Suprapubic skin (tissue), 4 donors: ENCODE data around the gene ERP27. TPM values are rescaled to one million over a fixed set of nuclear protein-coding genes. Genes with fewer than 3 reads are reported as not detected.

Source experiments
- DNase-seq, 2 donors: peaks; one replicate each; pipeline ENCODE4 v3.0.0-alpha.2; 2019; ENCODE audit warnings: low spot score in 2 of 2
- H3K27ac ChIP-seq: fragments of 200-600 bp; sonication (generic); one replicate; pipeline ENCODE4 v1.5.1; 2019
- H3K27me3 ChIP-seq: fragments of 200-600 bp; sonication (generic); one replicate; pipeline ENCODE4 v1.5.1; 2019
- H3K36me3 ChIP-seq: fragments of 200-600 bp; sonication (generic); one replicate; pipeline ENCODE4 v1.5.1; 2019
- H3K4me1 ChIP-seq: fragments of 200-600 bp; sonication (generic); one replicate; pipeline ENCODE4 v1.5.1; 2019
- H3K4me3 ChIP-seq: fragments of 200-600 bp; sonication (generic); one replicate; pipeline ENCODE4 v1.5.1; 2019; ENCODE audit warnings: mild to moderate bottlenecking
- H3K9me3 ChIP-seq: fragments of 200-600 bp; sonication (generic); one replicate; pipeline ENCODE4 v1.5.1; 2019
- CTCF ChIP-seq, 2 donors: fragments of 200-600 bp in 1 of 2; fragments of 450-650 bp in 1 of 2; sonication (generic) in 1 of 2; IDR thresholded peaks; one replicate each; pipeline ENCODE4 v1.5.1; 2016 to 2019; ENCODE audit warnings: antibody characterized with exemption in 2 of 2, mild to moderate bottlenecking in 1 of 2, moderate library complexity in 1 of 2
- EP300 ChIP-seq: sonication (generic); formaldehyde crosslinking; IDR thresholded peaks from one replicate; pipeline ENCODE4 v1.6.1; 2017; ENCODE audit warnings: antibody characterized with exemption
- POLR2A ChIP-seq, 2 donors: fragments of 450-650 bp; IDR thresholded peaks; one replicate each; pipeline ENCODE4 v1.6.1; 2017; ENCODE audit warnings: antibody characterized with exemption in 2 of 2, mild to moderate bottlenecking in 2 of 2, moderate library complexity in 2 of 2
- POLR2AphosphoS5 ChIP-seq, 3 donors: sonication (generic); formaldehyde crosslinking; IDR thresholded peaks; one replicate each; pipeline ENCODE4 v1.6.1; 2017; ENCODE audit warnings: antibody characterized with exemption in 3 of 3
- WGBS: methylation state at CpG from one replicate; pipeline ENCODE4 v1.1.5; 2018; 5-methylcytosine and 5-hydroxymethylcytosine counted together
- total RNA-seq, 4 donors: library from RNA; depleted of rRNA; stranded (reverse); fragments of >200 nt; gene quantifications; one replicate each; pipeline ENCODE4 v1.1.0, GENCODE V29; 2016

Gene ERP27
- total RNA-seq, 4 donors from 2014 or later = 0.21 to 2.5 (median 0.91) TPM; not detected in 1

- Histone ChIP-seq H3K4me1 (peaks cover 21% of the 10 kb centered on the region), H3K9me3 (no peaks in the 10 kb centered on the region), H3K4me3 (no peak overlapping the region), H3K27me3 (no peaks in the 10 kb centered on the region), H3K36me3 (no peaks in the 10 kb centered on the region), H3K27ac (no peak overlapping the region)
- no peak for DNase-seq
- no peak for TF ChIP-seq POLR2AphosphoS5 (IDR thresholded peaks at IDR 0.05)
- TF ChIP-seq CTCF (IDR thresholded peaks at IDR 0.05) = no peak
- 64% methylated on average over 2 of the region's 2 CpGs for WGBS
These were observed 22.6 kb downstream of the ERP27 start for GRCh38 chr12:14915736-14916135.

- no peak overlapping the region for H3K4me3 ChIP-seq
- peaks cover 21% of the 10 kb centered on the region for H3K4me1 ChIP-seq
- WGBS = 48% methylated on average over 4 of the region's 4 CpGs
- TF ChIP-seq CTCF (IDR thresholded peaks at IDR 0.05) (no peak), POLR2A (IDR thresholded peaks at IDR 0.05) (no peak), POLR2AphosphoS5 (IDR thresholded peaks at IDR 0.05) (peak in 1 of 3 donors; percentile 42)
- H3K9me3 ChIP-seq = no peaks in the 10 kb centered on the region
- peak; percentile 66 to 82 for DNase-seq
- H3K27me3 ChIP-seq = no peaks in the 10 kb centered on the region
- H3K27ac ChIP-seq = peak overlapping the region; percentile 75
- no peaks in the 10 kb centered on the region for H3K36me3 ChIP-seq
These were observed 25.0 kb downstream of the ERP27 start for GRCh38 chr12:14913381-14913781.

- no peak for TF ChIP-seq POLR2A (IDR thresholded peaks at IDR 0.05)
- TF ChIP-seq POLR2AphosphoS5 (IDR thresholded peaks at IDR 0.05) = no peak
- TF ChIP-seq CTCF (IDR thresholded peaks at IDR 0.05) = no peak
- TF ChIP-seq EP300 = no peak
- 62% methylated on average over 2 of the region's 2 CpGs for WGBS
- peak overlapping the region; percentile 24 for H3K27ac ChIP-seq
These were observed 27.2 kb downstream of the ERP27 start for GRCh38 chr12:14911131-14911530.

GRCh38 chr12:14910090-14910915 lies 28.0 kb downstream of the ERP27 start:
- Histone ChIP-seq H3K4me3 (no peak overlapping the region), H3K4me1 (peaks cover 30% of the 10 kb centered on the region), H3K27ac (peak overlapping the region; percentile 32), H3K36me3 (no peaks in the 10 kb centered on the region), H3K9me3 (no peaks in the 10 kb centered on the region), H3K27me3 (no peaks in the 10 kb centered on the region)
- no peak for DNase-seq
- WGBS = 78% methylated on average over 5 of the region's 5 CpGs
- TF ChIP-seq CTCF (IDR thresholded peaks at IDR 0.05) (no peak), POLR2A (IDR thresholded peaks at IDR 0.05) (no peak), POLR2AphosphoS5 (IDR thresholded peaks at IDR 0.05) (no peak), EP300 (no peak)

More at GRCh38 chr12:14911131-14911530, 27.2 kb downstream of the ERP27 start:
- no peaks in the 10 kb centered on the region for H3K9me3 ChIP-seq
- H3K36me3 ChIP-seq = no peaks in the 10 kb centered on the region
- H3K4me1 ChIP-seq = peaks cover 22% of the 10 kb centered on the region
- DNase-seq = no peak
- no peak overlapping the region for H3K4me3 ChIP-seq
- no peaks in the 10 kb centered on the region for H3K27me3 ChIP-seq

- Histone ChIP-seq H3K4me3 (no peak overlapping the region), H3K27me3 (no peaks in the 10 kb centered on the region), H3K4me1 (peaks cover 38% of the 10 kb centered on the region), H3K27ac (no peak overlapping the region), H3K36me3 (no peaks in the 10 kb centered on the region), H3K9me3 (no peaks in the 10 kb centered on the region)
- TF ChIP-seq CTCF (IDR thresholded peaks at IDR 0.05) = no peak
- no peak for TF ChIP-seq POLR2A (IDR thresholded peaks at IDR 0.05)
- TF ChIP-seq EP300 = no peak
- TF ChIP-seq POLR2AphosphoS5 (IDR thresholded peaks at IDR 0.05) = no peak
- WGBS = 88% methylated on average over 1 of the region's 1 CpG
- DNase-seq = no peak
These were observed 30.4 kb downstream of the ERP27 start for GRCh38 chr12:14907953-14908352.
